ENCODE data around the gene DHRS1.

DNA sequence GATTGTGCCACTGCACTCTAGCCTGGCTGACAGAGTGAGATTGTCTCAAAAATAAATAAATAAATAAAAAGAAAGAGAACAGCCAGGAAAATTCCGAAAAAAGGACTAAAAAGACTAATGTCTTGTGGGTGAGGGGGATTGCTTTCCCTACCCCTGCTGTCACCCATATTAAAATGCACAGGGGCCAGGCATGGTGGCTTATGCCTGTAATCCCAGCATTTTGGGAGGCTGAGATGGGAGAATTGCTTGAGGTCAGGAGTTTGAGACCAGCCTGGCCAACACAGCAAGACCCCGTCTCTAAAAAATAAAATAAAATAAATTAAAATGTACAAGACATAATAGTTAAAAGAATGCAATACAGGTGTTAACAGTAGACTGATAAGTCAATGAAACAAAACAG lies 6.1 kb downstream of the DHRS1 start:
- TF ChIP-seq, protein P1, sequence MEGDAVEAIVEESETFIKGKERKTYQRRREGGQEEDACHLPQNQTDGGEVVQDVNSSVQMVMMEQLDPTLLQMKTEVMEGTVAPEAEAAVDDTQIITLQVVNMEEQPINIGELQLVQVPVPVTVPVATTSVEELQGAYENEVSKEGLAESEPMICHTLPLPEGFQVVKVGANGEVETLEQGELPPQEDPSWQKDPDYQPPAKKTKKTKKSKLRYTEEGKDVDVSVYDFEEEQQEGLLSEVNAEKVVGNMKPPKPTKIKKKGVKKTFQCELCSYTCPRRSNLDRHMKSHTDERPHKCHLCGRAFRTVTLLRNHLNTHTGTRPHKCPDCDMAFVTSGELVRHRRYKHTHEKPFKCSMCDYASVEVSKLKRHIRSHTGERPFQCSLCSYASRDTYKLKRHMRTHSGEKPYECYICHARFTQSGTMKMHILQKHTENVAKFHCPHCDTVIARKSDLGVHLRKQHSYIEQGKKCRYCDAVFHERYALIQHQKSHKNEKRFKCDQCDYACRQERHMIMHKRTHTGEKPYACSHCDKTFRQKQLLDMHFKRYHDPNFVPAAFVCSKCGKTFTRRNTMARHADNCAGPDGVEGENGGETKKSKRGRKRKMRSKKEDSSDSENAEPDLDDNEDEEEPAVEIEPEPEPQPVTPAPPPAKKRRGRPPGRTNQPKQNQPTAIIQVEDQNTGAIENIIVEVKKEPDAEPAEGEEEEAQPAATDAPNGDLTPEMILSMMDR (IDR thresholded peaks at IDR 0.05; ENCODE audit: low read depth, low read length) = no peak
- no peak for TF ChIP-seq EZH2phosphoT487 (IDR thresholded peaks at IDR 0.05; ENCODE audit: low read depth)

Data from OCI-LY3 (cell line).